A549 treated with AZD9567 at 1 μM for 4 hours (cell line): Measurements from ENCODE around the gene TTF1. TPM values are rescaled to one million over a fixed set of nuclear protein-coding genes. Genes with fewer than 3 reads are reported as not detected.

Source experiments
- total RNA-seq: library from RNA; stranded (reverse); fragments of 200-300 nt; extraction: Qiagen RNA extraction; gene quantifications from 5 replicates; pipeline ENCODE4 v1.2.3, GENCODE V29; 2022; ENCODE audit not compliant: insufficient read depth

Gene TTF1
- 13.5 to 18.4 TPM (median 14.2 TPM) in 5 replicates for total RNA-seq

GRCh38 chr9:132406554-132407122, at the start of gene TTF1:
TTF1 (minus strand) TSS chr9:132406840; CDS start chr9:132402821, 4,019 bp downstream.

GRCh38 chr9:132409828-132410528, 3.3 kb upstream of the TTF1 start, which contains the start of gene CFAP77:
CFAP77 (plus strand) TSS chr9:132410211; CDS start chr9:132410272, 61 bp downstream.

GRCh38 chr9:132354637-132355355, 51.8 kb downstream of the TTF1 start, which contains the start of gene SETX:
SETX (minus strand) TSS chr9:132354986; CDS start chr9:132349428, 5,558 bp downstream.

Other genes with a start within 250 kb of the TTF1 start
- gene NTNG2, start 244.8 kb downstream of the TTF1 start, total RNA-seq: 1.5 to 4.0 TPM (median 1.8 TPM) in 5 replicates
- gene SETX, start 51.9 kb downstream of the TTF1 start, total RNA-seq: 18.3 to 20.1 TPM (median 18.7 TPM) in 5 replicates
- gene CFAP77, start 3.4 kb upstream of the TTF1 start, total RNA-seq: 0.07 to 0.14 TPM (median 0.12 TPM) in 4 of 5 replicates, not detected in the other
- not detected in 5 replicates for gene BARHL1, start 175.8 kb upstream of the TTF1 start, total RNA-seq